Lower leg skin (tissue), 3 donors: ENCODE results near the gene NT5DC3.

Experiments
- POLR2A ChIP-seq, 2 donors: fragments of 450-650 bp; IDR thresholded peaks; one replicate each; pipeline ENCODE4 v1.6.1; 2016 to 2017; ENCODE audit warnings: antibody characterized with exemption in 2 of 2, mild to moderate bottlenecking in 1 of 2, moderate library complexity in 1 of 2
- TF ChIP-seq, protein P1 (sequence below), 3 donors: fragments of 450-650 bp; IDR thresholded peaks; one replicate each; pipeline ENCODE4 v1.5.1; 2016; ENCODE audit warnings: antibody characterized with exemption in 3 of 3, mild to moderate bottlenecking in 3 of 3, moderate library complexity in 2 of 3

- TF ChIP-seq, protein P1, sequence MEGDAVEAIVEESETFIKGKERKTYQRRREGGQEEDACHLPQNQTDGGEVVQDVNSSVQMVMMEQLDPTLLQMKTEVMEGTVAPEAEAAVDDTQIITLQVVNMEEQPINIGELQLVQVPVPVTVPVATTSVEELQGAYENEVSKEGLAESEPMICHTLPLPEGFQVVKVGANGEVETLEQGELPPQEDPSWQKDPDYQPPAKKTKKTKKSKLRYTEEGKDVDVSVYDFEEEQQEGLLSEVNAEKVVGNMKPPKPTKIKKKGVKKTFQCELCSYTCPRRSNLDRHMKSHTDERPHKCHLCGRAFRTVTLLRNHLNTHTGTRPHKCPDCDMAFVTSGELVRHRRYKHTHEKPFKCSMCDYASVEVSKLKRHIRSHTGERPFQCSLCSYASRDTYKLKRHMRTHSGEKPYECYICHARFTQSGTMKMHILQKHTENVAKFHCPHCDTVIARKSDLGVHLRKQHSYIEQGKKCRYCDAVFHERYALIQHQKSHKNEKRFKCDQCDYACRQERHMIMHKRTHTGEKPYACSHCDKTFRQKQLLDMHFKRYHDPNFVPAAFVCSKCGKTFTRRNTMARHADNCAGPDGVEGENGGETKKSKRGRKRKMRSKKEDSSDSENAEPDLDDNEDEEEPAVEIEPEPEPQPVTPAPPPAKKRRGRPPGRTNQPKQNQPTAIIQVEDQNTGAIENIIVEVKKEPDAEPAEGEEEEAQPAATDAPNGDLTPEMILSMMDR (IDR thresholded peaks at IDR 0.05) = no peak
- no peak for TF ChIP-seq POLR2A (IDR thresholded peaks at IDR 0.05)
Observed at GRCh38 chr12:103858335-103858734, 17.3 kb upstream of the NT5DC3 start.
